NCI-H2227 treated with DMSO at 0.1 percent for 48 hours (cell line): Measurements from ENCODE around the gene SMG7.
A peak's percentile ranks its signal among the peaks of the same experiment; 100 is the strongest.

Experiments
- DNase-seq: peaks from one replicate; lab custom pipeline; 2025; lab: John Stamatoyannopoulos, UW

Gene SMG7

DNA sequence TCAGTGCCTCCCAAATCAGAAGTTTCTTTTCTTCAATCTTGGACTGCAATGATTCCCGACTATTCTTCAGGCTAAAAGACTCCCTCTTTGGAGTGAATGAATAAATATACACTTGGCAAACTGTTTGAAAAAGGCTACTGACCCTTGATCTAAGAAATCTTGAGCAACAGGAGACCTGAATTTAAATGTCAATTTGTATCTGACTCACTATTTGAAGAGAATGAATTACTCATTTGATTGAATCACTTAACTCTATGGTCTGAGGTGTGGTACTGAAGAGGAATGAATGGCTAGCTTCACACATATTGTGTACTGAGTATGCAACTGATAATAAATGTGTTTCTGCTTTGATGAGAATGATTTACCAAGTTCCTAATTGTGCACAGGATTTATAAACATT is 4.6 kb upstream of the SMG7 start:
- DNase-seq = no peak

DNA sequence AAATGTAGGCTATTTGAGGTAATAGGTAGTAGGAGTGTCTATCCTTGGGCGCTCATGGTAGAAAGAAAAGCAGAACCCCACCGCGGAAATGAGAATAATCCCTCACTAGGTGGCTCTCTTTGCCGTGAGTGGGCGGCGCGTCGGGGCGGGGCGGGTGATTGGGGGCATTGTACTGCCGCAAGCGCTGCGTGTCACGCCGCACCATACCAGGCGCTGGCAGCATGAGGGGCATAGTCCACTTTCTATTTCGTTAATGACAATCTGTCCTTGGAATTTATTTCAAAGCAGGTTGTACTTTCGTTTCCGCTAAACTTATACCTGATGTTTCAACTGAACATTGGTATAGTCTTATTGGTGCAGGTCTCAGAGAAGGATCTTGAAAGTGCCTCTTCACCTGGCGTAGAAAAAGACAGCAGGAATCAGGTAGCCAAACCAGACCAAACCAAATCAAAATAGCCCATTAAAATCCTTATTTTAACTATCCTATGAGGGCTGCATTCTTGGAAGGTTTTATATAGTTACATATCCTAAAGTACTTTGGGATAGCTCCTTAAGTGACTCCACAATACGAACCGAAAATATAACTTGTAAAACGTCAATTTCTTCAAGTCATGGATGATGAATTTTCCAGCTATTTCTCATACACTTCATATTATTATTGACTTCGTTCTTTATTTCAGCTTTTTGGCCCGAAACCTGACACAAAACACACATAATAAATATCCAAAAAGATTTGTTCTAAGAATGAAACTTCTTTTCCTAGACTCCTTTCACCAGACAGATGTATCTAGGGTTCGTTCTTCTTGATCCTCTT is 1.9 kb upstream of the SMG7 start:
- peak; percentile 80 for DNase-seq

GRCh38 chr1:183470961-183471742 is 1.1 kb upstream of the SMG7 start:
- peak; percentile 91 for DNase-seq

DNA sequence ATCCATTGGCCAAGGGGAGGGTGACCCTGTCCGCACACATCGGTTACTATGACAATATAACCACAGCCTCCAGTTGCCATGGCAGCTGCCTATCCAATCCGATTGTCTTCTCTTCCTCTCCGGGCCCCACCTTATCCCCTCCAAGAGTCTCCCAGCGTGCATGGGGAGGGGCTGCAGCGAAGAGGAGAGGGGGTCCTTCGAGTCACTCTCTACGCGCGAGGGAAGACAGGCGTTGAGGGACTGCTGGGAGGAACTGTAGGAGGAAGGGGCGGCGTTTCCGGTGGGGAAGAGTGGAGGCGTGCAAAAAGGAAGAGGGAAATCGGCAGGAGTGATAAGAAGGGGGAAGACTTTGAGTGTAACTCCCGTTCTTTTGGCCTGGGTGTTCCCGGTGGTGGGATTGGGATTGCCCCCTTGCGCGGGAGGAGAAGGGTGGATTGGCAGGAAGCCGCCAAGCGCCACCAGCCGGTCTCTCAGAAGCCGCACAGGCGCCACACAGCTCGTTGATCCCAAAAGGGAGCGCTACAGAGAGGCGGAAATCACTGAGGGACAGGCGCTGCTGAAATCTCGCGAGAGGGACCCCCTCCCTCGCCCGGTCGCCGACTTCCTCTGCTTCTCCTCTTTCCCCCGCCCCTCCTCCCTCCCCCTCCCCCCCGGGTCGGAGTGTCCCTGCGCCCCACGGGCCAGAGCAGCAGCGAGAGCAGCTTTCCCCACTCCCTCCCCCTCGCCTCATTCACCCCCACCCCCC is 384 bp upstream of the SMG7 start:
- peak; percentile 98 for DNase-seq

- no peak for DNase-seq
Measured at GRCh38 chr1:183473217-183473536, 878 bp downstream of the SMG7 start.

GRCh38 chr1:183476081-183476480 is 3.8 kb downstream of the SMG7 start:
- no peak for DNase-seq

GRCh38 chr1:183477986-183478781 is 5.9 kb downstream of the SMG7 start:
- DNase-seq = no peak

GRCh38 chr1:183480971-183481441 is 8.7 kb downstream of the SMG7 start:
- DNase-seq = no peak

DNA sequence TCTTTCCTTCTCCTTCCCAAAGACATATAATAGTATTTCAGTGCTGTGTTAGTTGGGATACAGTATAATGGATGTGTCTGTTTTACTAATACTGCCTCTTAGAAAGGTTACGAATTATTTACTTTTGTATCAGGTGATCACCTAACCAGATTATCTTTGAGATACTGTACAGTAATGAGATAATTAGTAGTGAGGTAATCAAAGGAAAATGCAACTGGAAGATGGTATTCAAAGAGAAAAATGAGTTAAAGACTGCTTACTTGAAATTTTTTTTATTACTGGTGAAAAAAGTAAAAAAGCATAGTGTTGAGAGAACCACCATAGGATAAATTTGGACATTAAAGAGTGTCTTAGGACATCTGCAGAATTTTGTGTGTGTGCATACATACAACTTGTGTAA is 10.9 kb downstream of the SMG7 start:
- no peak for DNase-seq

DNA sequence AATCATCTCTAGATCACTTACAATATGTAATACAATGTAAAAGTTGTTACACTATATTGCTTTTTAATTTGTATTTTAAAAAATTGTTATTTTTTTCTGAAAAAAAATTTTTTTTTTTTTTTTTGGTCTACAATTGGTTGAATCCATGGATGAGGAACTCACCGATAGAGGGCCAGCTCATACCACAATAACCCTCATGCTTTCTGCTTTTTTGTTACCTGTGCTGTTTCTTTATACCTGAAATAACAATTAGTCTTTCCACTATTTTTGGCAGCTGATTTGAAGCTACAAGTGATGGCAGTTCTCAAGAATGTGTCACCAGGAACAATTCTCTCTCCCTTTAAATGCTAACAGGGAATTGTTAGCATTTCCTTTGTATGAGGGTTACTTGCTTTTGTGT is 12.0 kb downstream of the SMG7 start:
- DNase-seq = no peak

DNA sequence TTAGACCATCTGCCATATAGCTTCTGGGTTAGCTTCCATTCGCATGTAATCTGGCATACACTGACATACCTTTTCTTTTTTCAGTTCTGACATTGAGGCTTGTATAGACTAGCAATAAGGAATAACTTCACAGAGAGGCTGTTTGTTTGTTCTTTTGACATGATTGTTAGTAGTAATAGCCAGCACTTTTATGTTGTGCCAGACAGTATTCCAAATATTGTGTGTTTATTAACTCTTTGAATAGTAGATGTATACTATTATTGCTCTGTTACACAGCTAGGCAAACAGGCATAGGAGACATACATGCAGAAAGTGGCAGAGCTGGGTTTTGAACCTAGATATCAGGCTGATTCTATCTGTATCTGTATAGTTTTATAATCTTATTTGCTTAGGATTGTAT is 12.6 kb downstream of the SMG7 start:
- DNase-seq = no peak

GRCh38 chr1:183487674-183488442 is 15.6 kb downstream of the SMG7 start:
- no peak for DNase-seq

DNA sequence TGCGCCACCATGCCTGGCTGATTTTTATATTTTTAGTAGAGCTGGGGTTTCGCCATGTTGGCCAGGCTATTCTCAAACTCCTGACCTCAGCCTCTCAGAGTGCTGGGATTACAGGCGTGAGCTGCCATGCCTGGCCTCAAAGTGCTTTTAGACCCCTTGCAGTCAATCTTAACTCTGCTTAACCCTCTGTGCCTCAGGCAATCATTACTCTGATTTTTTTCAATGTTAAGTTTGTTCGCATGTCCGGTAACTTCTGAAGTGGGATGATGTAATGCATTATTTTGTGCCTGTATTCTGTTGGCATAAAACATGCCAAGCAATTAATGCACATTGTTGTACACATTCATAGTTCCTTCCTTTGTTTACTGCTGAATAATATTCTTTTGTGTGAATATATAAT is 18.6 kb downstream of the SMG7 start:
- no peak for DNase-seq

GRCh38 chr1:183493540-183494245 is 21.4 kb downstream of the SMG7 start:
- DNase-seq = no peak

GRCh38 chr1:183495420-183495819 is 23.1 kb downstream of the SMG7 start:
- DNase-seq = no peak

DNA sequence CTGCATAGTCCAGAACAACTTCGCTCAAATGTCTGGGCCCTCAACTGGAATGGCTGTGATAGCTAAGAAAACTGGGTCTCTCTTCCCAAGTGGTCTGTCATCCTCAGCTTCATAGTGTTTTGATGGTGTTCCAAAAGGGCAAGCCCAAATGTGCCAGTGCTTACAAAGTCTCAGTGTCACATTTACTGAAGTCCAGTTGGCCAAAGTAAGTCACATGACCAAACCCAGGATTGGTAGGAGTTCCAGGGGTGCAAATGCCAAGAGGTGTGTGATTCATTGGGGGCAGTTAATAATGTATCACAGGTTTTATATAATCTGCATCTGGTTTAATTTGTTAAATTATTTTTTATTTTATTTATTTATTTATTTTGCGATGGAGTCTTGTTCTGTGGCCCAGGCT is 24.9 kb downstream of the SMG7 start:
- no peak for DNase-seq

DNA sequence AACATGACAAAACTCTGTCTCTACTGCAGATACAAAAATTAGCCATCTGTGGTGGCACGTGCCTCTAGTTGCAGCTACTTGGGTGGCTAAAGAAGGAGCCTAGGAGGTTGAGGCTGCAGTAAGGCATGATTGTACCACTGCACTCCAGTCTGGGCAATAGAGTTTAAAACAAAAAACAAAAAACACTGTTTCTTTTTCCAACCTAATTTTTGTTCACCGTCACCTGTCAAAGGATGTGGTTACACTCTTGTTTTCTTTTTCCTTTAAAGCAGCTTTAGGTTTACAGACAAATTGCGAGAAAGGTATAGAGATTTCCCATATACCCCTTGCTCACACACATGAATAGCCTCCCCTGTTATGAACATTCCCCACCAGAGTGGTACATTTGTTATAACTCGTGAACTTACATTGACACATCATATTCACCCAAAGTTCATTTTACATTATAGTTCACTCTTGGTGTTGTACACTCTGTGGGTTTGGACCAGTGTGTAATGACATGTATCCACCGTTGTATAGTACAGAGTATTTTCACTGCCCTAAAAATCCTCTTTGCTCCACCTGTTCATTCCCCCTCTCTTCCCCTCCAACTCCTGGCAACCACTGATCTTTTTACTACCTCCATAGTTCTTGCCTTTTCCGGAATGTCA is 26.2 kb downstream of the SMG7 start:
- no peak for DNase-seq

DNA sequence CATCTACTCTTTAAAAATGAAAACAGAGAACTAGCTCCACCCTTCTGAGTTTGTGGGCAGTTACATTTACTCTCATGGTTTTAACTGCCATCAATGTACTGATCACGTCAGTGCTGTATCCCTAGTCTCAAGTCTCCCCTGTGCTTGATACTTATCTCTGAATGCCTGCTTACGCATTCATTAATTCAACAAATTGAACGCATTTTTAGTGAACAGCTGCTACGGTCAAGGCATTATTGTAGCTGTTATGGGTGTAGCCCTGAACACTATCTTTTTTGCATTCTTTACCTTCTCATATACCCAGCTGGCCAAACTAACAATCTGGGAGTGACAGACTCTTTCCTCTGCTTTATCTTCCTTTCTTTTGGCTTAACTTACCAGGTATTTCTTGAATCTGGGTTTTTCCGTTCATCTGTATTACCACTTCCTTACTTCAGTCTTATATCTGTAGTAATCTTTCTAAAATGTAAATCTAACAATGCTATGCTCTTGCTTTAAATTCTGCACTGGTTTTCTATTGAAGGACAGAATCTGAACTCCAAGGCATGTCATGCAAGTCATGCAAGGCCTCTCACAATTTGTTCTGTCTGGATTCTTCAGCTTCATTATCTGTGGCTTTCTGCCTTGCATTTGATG is 33.3 kb downstream of the SMG7 start:
- DNase-seq = no peak

GRCh38 chr1:183506561-183506960 is 34.3 kb downstream of the SMG7 start:
- no peak for DNase-seq

DNA sequence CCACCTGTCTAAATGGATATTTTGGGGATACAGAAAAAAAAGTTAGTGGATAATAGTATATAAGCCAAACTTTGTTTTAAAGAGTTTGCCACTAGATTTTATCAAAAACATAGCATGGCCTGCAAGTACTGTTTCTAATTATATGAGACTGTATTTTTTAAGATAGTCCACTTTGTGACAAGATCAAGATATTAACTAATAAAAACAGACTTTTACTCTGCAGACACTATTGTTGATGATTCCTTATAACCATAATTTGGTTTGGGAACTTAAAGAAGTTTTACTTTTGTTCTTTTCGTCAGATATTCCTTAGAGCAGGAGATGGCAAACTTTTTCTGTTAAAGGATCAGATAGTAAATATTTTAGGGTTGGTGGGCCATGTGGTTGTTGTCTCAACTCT is 36.4 kb downstream of the SMG7 start:
- DNase-seq = no peak
